CD14-positive monocyte (primary cell): Measurements from ENCODE around the gene GLOD5. TPM values are rescaled to one million over a fixed set of nuclear protein-coding genes. Genes with fewer than 3 reads are reported as not detected.
"Not testable (repeated sequence)": the region's sequence is repeated elsewhere in the genome, so short reads cannot be mapped to it uniquely, and the experiment has no call there.

Experiments used
- DNase-seq, 3 donors: peaks; one replicate each; pipeline ENCODE4 v3.0.0-alpha.2; 2011 to 2022
- H2AFZ ChIP-seq: 2 replicates; pipeline ENCODE4 v1.6.0; 2012; ENCODE audit warnings: mild to moderate bottlenecking, low read depth, low read length, inconsistent platforms; ENCODE audit not compliant: insufficient read depth, poor library complexity, severe bottlenecking
- H3K27ac ChIP-seq, 2 donors: 1 replicate in 1 of 2; 2 replicates in 1 of 2; pipeline ENCODE4 v1.5.1; 2012 to 2013; ENCODE audit warnings: low read length in 2 of 2, control low read depth in 1 of 2, inconsistent platforms in 1 of 2, low read depth in 1 of 2, mild to moderate bottlenecking in 1 of 2
- H3K27me3 ChIP-seq, 2 donors: one replicate each; pipeline versions ENCODE4 v1.6.0 to v1.6.1; 2011 to 2013; ENCODE audit warnings: low read length in 2 of 2; ENCODE audit not compliant: control insufficient read depth in 2 of 2, insufficient read depth in 2 of 2
- H3K36me3 ChIP-seq, 2 donors: replicated peaks in 1 of 2; 1 replicate in 1 of 2; 2 replicates in 1 of 2; pipeline versions ENCODE4 v1.5.1 to v1.6.1; 2012 to 2013; ENCODE audit warnings: low read length in 2 of 2, control low read depth in 1 of 2, inconsistent platforms in 1 of 2, mild to moderate bottlenecking in 1 of 2; ENCODE audit not compliant: insufficient read depth in 2 of 2, control insufficient read depth in 1 of 2
- H3K4me1 ChIP-seq, 2 donors: 1 replicate in 1 of 2; 2 replicates in 1 of 2; pipeline versions ENCODE4 v1.5.1 to v1.6.1; 2012 to 2013; ENCODE audit warnings: low read length in 2 of 2, control low read depth in 1 of 2, inconsistent platforms in 1 of 2, mild to moderate bottlenecking in 1 of 2, moderate library complexity in 1 of 2; ENCODE audit not compliant: insufficient read depth in 2 of 2, control insufficient read depth in 1 of 2
- H3K4me2 ChIP-seq: replicated peaks from 2 replicates; pipeline ENCODE3; 2012; ENCODE audit warnings: low read length, moderate library complexity, mild to moderate bottlenecking; ENCODE audit not compliant: poor library complexity, severe bottlenecking; ENCODE audit errors: extremely low read depth
- H3K4me3 ChIP-seq, 3 experiments: fragments of 200-600 bp in 1 of 3; sonication (generic) in 1 of 3; replicated peaks in 1 of 3; 1 replicate in 2 of 3; 2 replicates in 1 of 3; pipeline ENCODE4 v1.5.1; 2011 to 2013; ENCODE audit warnings: low read length in 3 of 3, mild to moderate bottlenecking in 3 of 3, control low read depth in 2 of 3, low read depth in 2 of 3, inconsistent platforms in 1 of 3, moderate library complexity in 1 of 3
- H3K79me2 ChIP-seq: 2 replicates; pipeline ENCODE4 v1.6.0; 2012; ENCODE audit warnings: mild to moderate bottlenecking, control low read depth, inconsistent platforms, low read length, moderate library complexity; ENCODE audit not compliant: insufficient read depth
- H3K9ac ChIP-seq: 2 replicates; pipeline ENCODE4 v1.6.0; 2017; ENCODE audit warnings: low read length, mild to moderate bottlenecking; ENCODE audit not compliant: insufficient read depth, poor library complexity, severe bottlenecking
- H3K9me3 ChIP-seq, 2 donors: replicated peaks in 1 of 2; 1 replicate in 1 of 2; 2 replicates in 1 of 2; pipeline versions ENCODE4 v1.5.1 to v1.6.1; 2012 to 2013; ENCODE audit warnings: low read length in 2 of 2, control low read depth in 1 of 2; ENCODE audit not compliant: control insufficient read depth in 1 of 2, insufficient read depth in 1 of 2
- H4K20me1 ChIP-seq: 2 replicates; pipeline ENCODE4 v1.6.0; 2012; ENCODE audit warnings: mild to moderate bottlenecking, low read length, control low read depth, moderate library complexity; ENCODE audit not compliant: insufficient read depth
- H3K27ac Mint-ChIP-seq, 7 donors: one replicate each; pipeline ENCODE4 v1.8.0; 2020; ENCODE audit warnings: mild to moderate bottlenecking in 7 of 7, mixed read lengths in 7 of 7, moderate library complexity in 6 of 7, inconsistent platforms in 2 of 7
- H3K27me3 Mint-ChIP-seq, 3 donors: one replicate each; pipeline ENCODE4 v1.8.0; 2021 to 2022; ENCODE audit warnings: low read depth in 3 of 3, mild to moderate bottlenecking in 3 of 3, mixed read lengths in 3 of 3, moderate library complexity in 3 of 3, inconsistent platforms in 1 of 3
- H3K36me3 Mint-ChIP-seq, 2 donors: one replicate each; pipeline ENCODE4 v1.8.0; 2020; ENCODE audit warnings: mixed read lengths in 2 of 2, inconsistent platforms in 1 of 2, mild to moderate bottlenecking in 1 of 2
- H3K4me1 Mint-ChIP-seq: one replicate; pipeline ENCODE4 v1.8.0; 2020; ENCODE audit warnings: mild to moderate bottlenecking, mixed read lengths
- H3K4me3 Mint-ChIP-seq, 2 donors: one replicate each; pipeline ENCODE4 v1.8.0; 2020; ENCODE audit warnings: mild to moderate bottlenecking in 2 of 2, mixed read lengths in 2 of 2, moderate library complexity in 1 of 2
- H3K9me3 Mint-ChIP-seq, 7 donors: one replicate each; pipeline ENCODE4 v1.8.0; 2020 to 2022; ENCODE audit warnings: mixed read lengths in 7 of 7, mild to moderate bottlenecking in 6 of 7, moderate library complexity in 6 of 7, inconsistent platforms in 2 of 7
- WGBS: methylation state at CpG from one replicate; pipeline ENCODE4 v1.1.5; 2013; ENCODE audit warnings: missing lambda C conversion rate; ENCODE audit not compliant: insufficient coverage; 5-methylcytosine and 5-hydroxymethylcytosine counted together
- intact Hi-C, 2 donors: fragments of 100-400 bp; cut with micrococcal nuclease; formaldehyde crosslinking; loops; one replicate each; pipeline versions ENCODE4 v1.15.0 to v1.15.1; 2023
- polyA plus RNA-seq, 3 donors: library from polyadenylated mRNA; depleted of rRNA in 1 of 3; unstranded in 2 of 3; stranded (reverse) in 1 of 3; fragments of 300-500 nt in 2 of 3; fragments of >200 nt in 1 of 3; fragmentation: Illumina TruSeq in 2 of 3; gene quantifications; 1 replicate in 2 of 3; 2 replicates in 1 of 3; pipeline ENCODE4 v1.2.3, GENCODE V29; 2012 to 2021
- TF ChIP-seq, protein P1 (sequence below): fragments of 200-600 bp; IDR thresholded peaks from one replicate; pipeline ENCODE4 v1.8.0; 2022; ENCODE audit warnings: antibody characterized with exemption, mild to moderate bottlenecking

The GLOD5 gene
- polyA plus RNA-seq, 3 donors = not detected

GRCh38 chrX:48818098-48818497, 56.6 kb downstream of the GLOD5 start:
- TF ChIP-seq, protein P1, sequence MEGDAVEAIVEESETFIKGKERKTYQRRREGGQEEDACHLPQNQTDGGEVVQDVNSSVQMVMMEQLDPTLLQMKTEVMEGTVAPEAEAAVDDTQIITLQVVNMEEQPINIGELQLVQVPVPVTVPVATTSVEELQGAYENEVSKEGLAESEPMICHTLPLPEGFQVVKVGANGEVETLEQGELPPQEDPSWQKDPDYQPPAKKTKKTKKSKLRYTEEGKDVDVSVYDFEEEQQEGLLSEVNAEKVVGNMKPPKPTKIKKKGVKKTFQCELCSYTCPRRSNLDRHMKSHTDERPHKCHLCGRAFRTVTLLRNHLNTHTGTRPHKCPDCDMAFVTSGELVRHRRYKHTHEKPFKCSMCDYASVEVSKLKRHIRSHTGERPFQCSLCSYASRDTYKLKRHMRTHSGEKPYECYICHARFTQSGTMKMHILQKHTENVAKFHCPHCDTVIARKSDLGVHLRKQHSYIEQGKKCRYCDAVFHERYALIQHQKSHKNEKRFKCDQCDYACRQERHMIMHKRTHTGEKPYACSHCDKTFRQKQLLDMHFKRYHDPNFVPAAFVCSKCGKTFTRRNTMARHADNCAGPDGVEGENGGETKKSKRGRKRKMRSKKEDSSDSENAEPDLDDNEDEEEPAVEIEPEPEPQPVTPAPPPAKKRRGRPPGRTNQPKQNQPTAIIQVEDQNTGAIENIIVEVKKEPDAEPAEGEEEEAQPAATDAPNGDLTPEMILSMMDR = no peak
- no peak overlapping the region for H3K4me2 ChIP-seq
- peaks cover 28 to 64% of the 10 kb centered on the region in 2 donors for H3K36me3 ChIP-seq
- H4K20me1 ChIP-seq = no peaks in the 10 kb centered on the region
- Mint-ChIP-seq H3K4me1 (peaks cover 2% of the 10 kb centered on the region), H3K27me3 (no peaks in the 10 kb centered on the region), H3K27ac (no peak overlapping the region), H3K4me3 (no peak overlapping the region), H3K36me3 (peaks cover 48 to 63% of the 10 kb centered on the region in 2 donors), H3K9me3 (peaks cover 0 to 3% (median 0%) of the 10 kb centered on the region in 7 donors)
- no peaks in the 10 kb centered on the region for H3K27me3 ChIP-seq
- H3K27ac ChIP-seq = no peak overlapping the region
- 94% methylated on average over 6 of the region's 16 CpGs for WGBS
- DNase-seq = no peak
- no peak overlapping the region for H3K9ac ChIP-seq
- H2AFZ ChIP-seq = no peak overlapping the region
- H3K4me3 ChIP-seq = no peak overlapping the region
- intact Hi-C loops = no loop called here
- H3K9me3 ChIP-seq = no peaks in the 10 kb centered on the region
- no peaks in the 10 kb centered on the region for H3K4me1 ChIP-seq
- no peaks in the 10 kb centered on the region for H3K79me2 ChIP-seq

GRCh38 chrX:48818866-48819265, 57.3 kb downstream of the GLOD5 start:
- WGBS = 100% methylated on average over 1 of the region's 4 CpGs
- Histone ChIP-seq H4K20me1 (no peaks in the 10 kb centered on the region), H3K27me3 (no peaks in the 10 kb centered on the region), H2AFZ (no peak overlapping the region), H3K4me2 (no peak overlapping the region), H3K36me3 (peaks cover 36 to 71% of the 10 kb centered on the region in 2 donors), H3K27ac (no peak overlapping the region), H3K9ac (no peak overlapping the region), H3K79me2 (no peaks in the 10 kb centered on the region), H3K4me1 (no peaks in the 10 kb centered on the region), H3K4me3 (no peak overlapping the region), H3K9me3 (no peaks in the 10 kb centered on the region)
- Mint-ChIP-seq H3K4me3 (no peak overlapping the region), H3K27me3 (peaks cover 0 to 3% (median 0%) of the 10 kb centered on the region in 3 donors), H3K9me3 (peaks cover 0 to 2% (median 0%) of the 10 kb centered on the region in 7 donors), H3K36me3 (peaks cover 52 to 69% of the 10 kb centered on the region in 2 donors), H3K4me1 (peaks cover under 1% of the 10 kb centered on the region), H3K27ac (peak overlapping the region in 1 of 7 donors; percentile 26)
- TF ChIP-seq, protein P1 = no peak
- intact Hi-C loops = no loop called here
- DNase-seq = no peak

DNA sequence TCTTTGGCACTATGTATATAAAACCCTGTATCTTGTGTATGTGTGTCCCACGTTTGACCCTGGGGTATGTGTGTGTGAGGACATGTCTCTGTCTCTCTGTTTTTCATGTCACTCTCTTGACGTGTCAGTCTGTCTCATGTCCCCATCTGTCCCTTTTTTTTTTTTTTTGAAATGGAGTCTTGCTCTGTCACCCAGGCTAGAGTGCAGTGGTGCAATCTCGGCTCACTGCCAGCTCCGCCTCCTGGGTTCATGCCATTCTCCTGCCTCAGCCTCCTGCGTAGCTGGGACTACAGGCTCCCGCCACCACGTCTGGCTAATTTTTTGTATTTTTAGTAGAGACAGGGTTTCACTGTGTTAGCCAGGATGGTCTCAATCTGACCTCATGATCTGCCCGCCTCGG, 57.8 kb downstream of the GLOD5 start:
- H3K27ac Mint-ChIP-seq, H2AFZ ChIP-seq, H3K4me3 Mint-ChIP-seq, H3K4me2 ChIP-seq, H3K4me1 ChIP-seq, DNase-seq, H4K20me1 ChIP-seq, H3K4me3 ChIP-seq, H3K9me3 Mint-ChIP-seq, H3K27me3 ChIP-seq, H3K9me3 ChIP-seq, H3K27ac ChIP-seq, H3K27me3 Mint-ChIP-seq, H3K9ac ChIP-seq, H3K79me2 ChIP-seq, H3K4me1 Mint-ChIP-seq, intact Hi-C loops: not testable (repeated sequence)
- WGBS = 100% methylated on average over 2 of the region's 9 CpGs
- H3K36me3 Mint-ChIP-seq = peaks cover 50 to 69% of the 10 kb centered on the region in 2 donors
- H3K36me3 ChIP-seq = peaks cover 39 to 75% of the 10 kb centered on the region in 2 donors
